ENCODE results near the gene ALK. TPM values are rescaled to one million over a fixed set of nuclear protein-coding genes. Genes with fewer than 3 reads are reported as not detected.

Gene ALK
- total RNA-seq, 4 donors from 2014 or later = 0.83 to 1.6 (median 1.2) TPM

DNA sequence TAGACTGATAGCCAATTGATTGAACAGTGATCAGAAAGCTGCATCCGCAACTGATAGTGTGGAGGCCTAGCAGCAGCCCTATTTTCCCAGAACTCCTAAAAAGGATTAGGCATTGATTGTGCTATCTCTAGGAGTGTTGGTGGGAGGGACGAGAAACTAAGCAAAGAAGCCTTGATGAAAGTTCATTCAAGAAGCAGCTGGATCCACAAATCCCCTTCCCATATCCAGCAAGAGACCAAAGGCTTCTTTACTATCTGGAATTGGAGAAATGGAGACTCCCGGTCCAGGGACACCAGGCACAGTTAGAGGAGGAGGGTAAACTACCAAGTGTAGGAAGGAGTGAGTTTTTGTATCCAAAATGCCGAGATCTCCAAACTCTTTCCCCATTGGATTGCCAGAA lies 151.5 kb downstream of the ALK start:
- intact Hi-C loops (cut with DNase I) = no loop called here
- 97% methylated on average over 4 of the region's 4 CpGs for WGBS
- no peak overlapping the region for H3K27ac ChIP-seq (replicated peaks in 1 of 4)
- TF ChIP-seq EP300 (IDR thresholded peaks at IDR 0.05) (no peak), POLR2A (IDR thresholded peaks at IDR 0.05; ENCODE audit: low read depth) (no peak), POLR2AphosphoS5 (IDR thresholded peaks at IDR 0.05) (no peak)
- TF ChIP-seq, protein P1, sequence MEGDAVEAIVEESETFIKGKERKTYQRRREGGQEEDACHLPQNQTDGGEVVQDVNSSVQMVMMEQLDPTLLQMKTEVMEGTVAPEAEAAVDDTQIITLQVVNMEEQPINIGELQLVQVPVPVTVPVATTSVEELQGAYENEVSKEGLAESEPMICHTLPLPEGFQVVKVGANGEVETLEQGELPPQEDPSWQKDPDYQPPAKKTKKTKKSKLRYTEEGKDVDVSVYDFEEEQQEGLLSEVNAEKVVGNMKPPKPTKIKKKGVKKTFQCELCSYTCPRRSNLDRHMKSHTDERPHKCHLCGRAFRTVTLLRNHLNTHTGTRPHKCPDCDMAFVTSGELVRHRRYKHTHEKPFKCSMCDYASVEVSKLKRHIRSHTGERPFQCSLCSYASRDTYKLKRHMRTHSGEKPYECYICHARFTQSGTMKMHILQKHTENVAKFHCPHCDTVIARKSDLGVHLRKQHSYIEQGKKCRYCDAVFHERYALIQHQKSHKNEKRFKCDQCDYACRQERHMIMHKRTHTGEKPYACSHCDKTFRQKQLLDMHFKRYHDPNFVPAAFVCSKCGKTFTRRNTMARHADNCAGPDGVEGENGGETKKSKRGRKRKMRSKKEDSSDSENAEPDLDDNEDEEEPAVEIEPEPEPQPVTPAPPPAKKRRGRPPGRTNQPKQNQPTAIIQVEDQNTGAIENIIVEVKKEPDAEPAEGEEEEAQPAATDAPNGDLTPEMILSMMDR (IDR thresholded peaks at IDR 0.05) = no peak
- H3K36me3 ChIP-seq = no peaks in the 10 kb centered on the region
- no peaks in the 10 kb centered on the region for H3K4me1 ChIP-seq
- no peak overlapping the region for H3K4me3 ChIP-seq
- no peaks in the 10 kb centered on the region for H3K9me3 ChIP-seq
- no peak for DNase-seq (ENCODE audit: extremely low spot score)
- no peaks in the 10 kb centered on the region for H3K27me3 ChIP-seq

DNA sequence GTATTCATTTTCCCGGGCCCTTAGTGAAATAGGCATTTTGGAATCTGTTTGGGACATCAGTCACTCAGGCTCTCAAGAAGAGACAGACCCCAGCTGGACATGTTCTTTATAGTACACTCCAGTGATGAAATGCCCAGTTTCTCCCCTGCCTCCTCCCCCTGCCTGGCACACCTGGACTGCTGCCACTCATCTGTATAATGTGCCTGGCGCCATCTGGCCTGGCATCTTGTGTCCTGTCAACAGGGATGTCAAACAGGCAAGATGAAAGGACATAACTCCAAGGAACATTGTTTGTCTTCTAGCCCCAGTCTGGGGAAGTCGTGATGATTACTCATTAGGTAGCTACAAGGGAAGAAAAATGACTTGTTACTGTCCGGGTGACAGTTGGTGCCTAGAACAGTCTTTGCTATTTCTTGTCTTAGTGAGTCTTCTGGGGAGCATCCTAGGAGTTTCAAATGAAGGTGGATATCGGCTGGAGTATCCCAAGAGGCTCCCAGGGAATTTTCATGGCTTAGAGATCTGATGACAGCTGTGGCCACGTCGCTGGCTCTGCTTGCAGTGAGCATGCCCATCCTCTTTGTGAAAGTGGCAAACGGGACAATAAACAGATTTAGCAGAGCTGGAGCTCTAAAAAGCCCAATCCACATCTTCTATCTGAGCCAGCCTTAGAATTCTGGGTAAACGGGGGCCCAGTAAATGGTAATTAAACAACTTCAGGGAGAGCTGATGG lies 153.6 kb downstream of the ALK start:
- intact Hi-C loops (cut with DNase I) = no loop called here
- no peaks in the 10 kb centered on the region for H3K9me3 ChIP-seq
- DNase-seq (ENCODE audit: extremely low spot score) = no peak
- 70% methylated on average over 9 of the region's 9 CpGs for WGBS
- TF ChIP-seq, protein P1 (IDR thresholded peaks at IDR 0.05) = no peak
- TF ChIP-seq POLR2A (IDR thresholded peaks at IDR 0.05; ENCODE audit: low read depth) (no peak), EP300 (IDR thresholded peaks at IDR 0.05) (no peak), POLR2AphosphoS5 (IDR thresholded peaks at IDR 0.05) (no peak)
- H3K27ac ChIP-seq (replicated peaks in 1 of 4) = no peak overlapping the region
- no peak overlapping the region for H3K4me3 ChIP-seq
- H3K36me3 ChIP-seq = no peaks in the 10 kb centered on the region
- H3K4me1 ChIP-seq = no peaks in the 10 kb centered on the region
- H3K27me3 ChIP-seq = no peaks in the 10 kb centered on the region

DNA sequence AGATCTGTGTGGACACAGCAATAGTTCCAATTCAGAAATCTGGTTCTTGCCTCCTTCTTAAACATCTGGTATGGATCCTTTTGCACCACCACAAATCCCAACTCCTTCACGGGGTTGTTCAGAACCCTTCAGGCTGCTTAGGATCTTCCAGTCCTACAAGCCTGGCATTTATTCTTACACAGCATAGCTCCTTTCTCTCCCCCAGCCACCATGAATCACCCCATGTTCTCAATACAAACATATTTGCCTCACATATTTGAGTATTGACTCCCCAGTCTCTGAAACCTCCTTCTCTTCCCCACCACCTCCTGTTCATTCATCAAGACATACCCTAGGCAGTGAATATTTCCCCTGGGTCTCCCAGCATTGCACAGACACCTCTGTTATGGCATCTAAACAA lies 155.2 kb downstream of the ALK start:
- Histone ChIP-seq H3K4me3 (no peak overlapping the region), H3K4me1 (no peaks in the 10 kb centered on the region), H3K9me3 (no peaks in the 10 kb centered on the region), H3K27ac (replicated peaks in 1 of 4) (no peak overlapping the region), H3K36me3 (no peaks in the 10 kb centered on the region), H3K27me3 (no peaks in the 10 kb centered on the region)
- 63% methylated on average over 1 of the region's 1 CpG for WGBS
- DNase-seq (ENCODE audit: extremely low spot score) = no peak
- TF ChIP-seq, protein P1 (IDR thresholded peaks at IDR 0.05) = no peak
- intact Hi-C loops (cut with DNase I) = no loop called here

DNA sequence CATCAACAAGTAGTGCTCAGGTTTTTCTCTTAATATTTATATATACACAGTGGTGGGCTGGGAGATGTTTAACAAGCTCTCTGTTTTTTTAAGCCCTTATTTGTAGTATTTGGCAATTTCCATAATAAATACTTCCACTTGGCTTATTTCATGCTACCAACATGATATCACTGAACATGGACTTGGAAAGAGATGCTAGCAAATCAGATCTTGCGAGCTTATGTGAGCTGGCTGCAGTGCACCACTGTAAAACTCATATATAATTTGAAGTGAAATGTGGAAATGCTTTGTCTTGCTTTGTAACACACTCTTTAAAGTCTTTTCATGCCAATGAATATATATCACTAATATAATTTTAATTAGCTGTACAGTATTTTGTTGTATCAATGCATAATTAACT lies 155.7 kb downstream of the ALK start:
- Histone ChIP-seq H3K27ac (replicated peaks in 1 of 4) (no peak overlapping the region), H3K9me3 (no peaks in the 10 kb centered on the region), H3K4me3 (no peak overlapping the region), H3K27me3 (no peaks in the 10 kb centered on the region), H3K4me1 (no peaks in the 10 kb centered on the region), H3K36me3 (no peaks in the 10 kb centered on the region)
- 70% methylated on average over 1 of the region's 1 CpG for WGBS
- intact Hi-C loops (cut with DNase I) = no loop called here
- TF ChIP-seq POLR2AphosphoS5 (IDR thresholded peaks at IDR 0.05) = no peak
- no peak for TF ChIP-seq EP300 (IDR thresholded peaks at IDR 0.05)
- TF ChIP-seq, protein P1 (IDR thresholded peaks at IDR 0.05) = no peak
- no peak for TF ChIP-seq POLR2A (IDR thresholded peaks at IDR 0.05; ENCODE audit: low read depth)
- DNase-seq (ENCODE audit: extremely low spot score) = no peak

DNA sequence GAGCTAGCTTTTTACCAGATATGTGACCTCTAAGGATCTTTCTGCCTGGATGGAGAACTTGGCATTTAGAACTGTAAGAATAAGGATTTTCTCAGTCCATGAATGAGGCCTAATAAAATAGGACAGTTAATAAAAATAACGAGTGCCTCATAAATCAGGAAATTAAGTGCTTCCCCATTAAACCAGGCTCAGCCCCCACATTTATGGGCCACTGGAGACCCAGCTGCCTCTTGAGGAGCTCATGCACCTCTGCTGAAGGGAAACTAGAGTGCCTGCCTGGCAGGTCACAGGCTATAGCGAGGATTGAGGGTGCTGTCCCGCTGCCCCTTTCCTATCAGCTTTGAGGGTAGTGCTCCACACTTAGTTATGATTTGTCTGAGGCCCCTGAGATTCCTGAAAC lies 158.0 kb downstream of the ALK start:
- WGBS = 50% methylated on average over 3 of the region's 3 CpGs
- Histone ChIP-seq H3K27ac (replicated peaks in 1 of 4) (no peak overlapping the region), H3K9me3 (no peaks in the 10 kb centered on the region), H3K36me3 (no peaks in the 10 kb centered on the region), H3K4me3 (no peak overlapping the region), H3K4me1 (peaks cover 0 to 14% (median 1%) of the 10 kb centered on the region in 4 donors), H3K27me3 (no peaks in the 10 kb centered on the region)
- TF ChIP-seq EP300 (IDR thresholded peaks at IDR 0.05) = no peak
- no peak for TF ChIP-seq POLR2A (IDR thresholded peaks at IDR 0.05; ENCODE audit: low read depth)
- TF ChIP-seq, protein P1 (IDR thresholded peaks at IDR 0.05) = no peak
- TF ChIP-seq POLR2AphosphoS5 (IDR thresholded peaks at IDR 0.05) = no peak
- intact Hi-C loops (cut with DNase I) = no loop called here
- no peak for DNase-seq (ENCODE audit: extremely low spot score)

Data from esophagus muscularis mucosa (tissue), 4 donors.